Fibroblast of the aortic adventitia (primary cell): ENCODE data around the gene SOX8. TPM values are rescaled to one million over a fixed set of nuclear protein-coding genes. Genes with fewer than 3 reads are reported as not detected.

Source experiments
- DNase-seq: peaks from one replicate; pipeline ENCODE4 v3.0.0-alpha.2; 2010; ENCODE audit warnings: low read depth
- H3K4me3 ChIP-seq: 2 replicates; pipeline ENCODE4 v1.5.1; 2011; ENCODE audit warnings: low read depth, mild to moderate bottlenecking, control low read depth, low read length, moderate library complexity
- CTCF ChIP-seq: IDR thresholded peaks from 2 replicates; pipeline ENCODE4 v1.5.1; 2011; ENCODE audit warnings: mild to moderate bottlenecking, low read length, control low read depth, inconsistent platforms; ENCODE audit not compliant: insufficient read depth
- total RNA-seq: library from RNA; depleted of rRNA; stranded (reverse); fragments of >200 nt; gene quantifications from 2 replicates; pipeline ENCODE4 v1.2.3, GENCODE V29; 2012; ENCODE audit warnings: low replicate concordance

The SOX8 gene
- total RNA-seq, 1 donor, result 0.09 TPM

DNA sequence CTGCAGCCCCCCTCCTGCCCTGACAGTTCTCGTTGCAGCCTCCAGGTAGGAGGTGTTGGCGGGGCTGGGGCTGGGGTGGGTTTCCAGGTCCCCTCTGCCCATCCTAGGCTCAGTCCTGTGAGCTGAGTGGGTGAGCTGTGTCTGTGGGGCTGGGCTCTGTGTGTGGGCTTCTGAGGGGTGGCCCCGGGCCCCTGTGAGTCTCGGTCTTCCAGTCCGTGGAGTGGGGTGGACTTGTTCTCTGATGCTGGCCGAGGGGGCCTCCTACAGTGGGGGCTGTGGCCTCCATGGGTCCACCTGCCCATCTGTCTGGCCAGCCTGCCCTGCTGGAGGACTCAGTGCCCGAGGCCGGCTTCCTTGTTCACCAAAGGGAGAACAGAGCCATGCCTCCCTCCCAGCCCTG is 32.7 kb downstream of the SOX8 start:
- no peak for DNase-seq
- TF ChIP-seq CTCF, result no peak
- H3K4me3 ChIP-seq, result no peak overlapping the region

DNA sequence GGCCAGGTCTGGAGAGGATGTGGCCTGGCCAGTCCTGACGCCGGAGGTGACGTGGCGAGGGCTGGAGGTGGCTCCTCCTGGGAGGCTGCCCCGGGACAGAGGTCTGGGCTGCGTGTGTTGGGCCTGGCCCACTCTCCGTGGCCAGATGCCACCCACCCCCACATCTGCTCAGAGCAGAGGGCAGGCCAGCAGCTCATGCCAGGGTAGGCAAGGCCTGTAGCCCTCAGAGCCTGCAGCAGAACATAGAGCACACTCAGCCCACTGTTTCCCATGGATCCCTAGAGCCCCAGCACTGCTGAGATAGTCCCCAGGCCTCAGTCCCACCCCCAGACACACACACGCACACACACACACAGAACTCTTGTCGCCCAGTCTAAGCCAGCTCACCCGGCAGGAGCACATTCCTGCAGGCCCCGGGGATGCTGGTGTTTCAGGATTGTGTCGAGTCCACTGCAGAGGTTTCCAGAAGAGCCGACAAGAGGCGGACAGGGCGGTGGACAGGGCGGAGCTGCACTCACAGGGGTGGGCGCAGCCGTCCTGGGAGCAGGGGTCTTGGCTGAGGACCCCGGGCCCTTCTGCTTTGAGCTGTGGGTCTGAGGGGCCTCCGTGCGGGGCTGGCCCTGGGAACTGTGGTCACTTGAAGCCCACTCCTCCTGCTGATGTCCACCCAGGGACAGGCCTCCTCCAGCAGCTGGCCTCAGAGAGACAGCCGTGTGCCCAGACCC is 33.4 kb downstream of the SOX8 start:
- no peak for TF ChIP-seq CTCF
- peak; percentile 11 for DNase-seq
- H3K4me3 ChIP-seq, result no peak overlapping the region

DNA sequence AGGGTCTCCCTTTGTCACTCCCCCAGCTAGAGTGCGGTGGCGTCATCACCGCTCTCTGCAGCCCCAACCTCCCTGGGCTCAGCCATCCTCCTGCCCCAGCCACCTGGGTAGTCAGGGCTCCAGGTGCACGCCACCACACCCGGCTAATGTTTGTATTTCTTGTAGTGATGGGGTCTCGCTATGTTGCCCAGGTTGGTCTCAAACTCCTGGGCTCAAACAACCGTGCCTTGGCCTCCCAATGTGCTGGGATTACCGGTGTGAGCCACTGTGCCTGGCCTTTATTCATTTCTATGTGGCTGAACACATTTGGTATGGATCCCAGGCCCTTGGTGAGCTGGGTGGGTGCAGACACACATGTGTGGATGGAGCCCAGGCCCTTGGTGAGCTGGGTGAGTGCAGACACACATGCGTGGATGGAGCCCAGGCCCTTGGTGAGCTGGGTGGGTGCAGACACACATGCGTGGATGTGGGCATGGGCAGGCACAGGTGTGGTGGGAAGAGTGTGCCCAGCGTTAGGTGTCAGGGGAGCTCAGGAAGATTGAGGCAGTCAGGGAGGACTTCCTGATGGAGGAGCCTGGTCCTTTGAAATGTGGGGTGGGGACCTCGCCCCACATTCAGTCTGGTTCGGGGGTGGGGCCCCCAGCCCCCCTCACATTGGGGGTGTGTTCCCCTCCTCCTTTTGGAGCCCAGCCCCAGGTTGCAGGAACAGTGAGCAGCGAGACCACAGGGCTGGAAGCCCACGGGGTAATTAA is 37.1 kb downstream of the SOX8 start:
- no peak for DNase-seq
- no peak for TF ChIP-seq CTCF
- no peak overlapping the region for H3K4me3 ChIP-seq

DNA sequence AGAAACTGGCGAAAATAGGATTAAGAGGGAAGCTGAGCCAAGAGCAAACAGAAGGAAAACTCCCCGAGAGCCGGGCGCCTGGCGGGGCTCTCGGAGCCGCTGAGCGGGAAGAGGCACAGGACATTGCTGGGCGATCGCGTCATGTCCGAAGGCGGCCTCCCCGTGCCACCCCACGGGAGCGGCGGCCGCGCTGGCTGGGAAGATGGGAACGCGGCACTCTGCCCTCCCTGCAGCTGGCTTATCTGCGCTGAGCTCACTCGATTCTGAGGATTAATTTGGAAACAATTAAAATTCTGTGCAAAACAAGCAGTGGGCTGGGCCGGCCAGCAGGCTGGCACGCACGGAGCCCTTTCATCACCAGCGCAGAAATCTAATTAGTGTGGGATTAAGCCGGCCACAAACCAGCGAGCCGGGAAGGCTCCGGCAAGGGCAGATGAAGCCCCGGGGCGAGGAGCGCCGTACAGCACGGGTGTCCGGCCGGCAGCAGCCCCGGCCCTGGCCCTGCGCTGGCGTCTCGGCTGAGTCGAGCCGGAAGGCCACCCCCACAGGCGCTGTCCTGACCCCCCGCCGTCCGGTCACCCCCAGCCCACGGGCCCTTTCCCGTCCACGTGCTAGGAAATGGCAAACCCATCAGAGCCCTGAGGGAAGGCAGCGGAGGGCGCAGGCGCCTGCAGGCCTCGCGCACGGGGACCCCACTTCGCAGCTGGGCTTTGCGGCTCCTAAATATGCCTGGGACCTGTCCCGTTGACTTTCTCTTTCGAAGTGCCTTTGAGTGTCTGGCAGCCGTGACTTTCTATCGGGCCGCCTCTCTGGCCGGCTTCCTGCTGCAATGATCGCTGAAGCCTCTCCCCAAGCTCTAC is 37.9 kb downstream of the SOX8 start:
- peak; percentile 52 for DNase-seq
- peak overlapping the region; percentile 33 for H3K4me3 ChIP-seq
- TF ChIP-seq CTCF, result no peak

GRCh38 chr16:1020091-1020399 is 38.5 kb downstream of the SOX8 start:
- TF ChIP-seq CTCF, result no peak
- no peak for DNase-seq
- peak overlapping the region; percentile 33 for H3K4me3 ChIP-seq

GRCh38 chr16:1020591-1020990 is 39.0 kb downstream of the SOX8 start:
- H3K4me3 ChIP-seq, result no peak overlapping the region
- no peak for TF ChIP-seq CTCF
- DNase-seq, result no peak
